HG03175 (cell line): ENCODE results near the gene NUB1.

Source experiments
- ATAC-seq: cut with Tn5 transposase; IDR thresholded peaks from one replicate; pipeline ENCODE4 v1.9.1; 2021; ENCODE audit warnings: mild to moderate bottlenecking, moderate library complexity; ENCODE audit not compliant: unreplicated experiment

The NUB1 gene

DNA sequence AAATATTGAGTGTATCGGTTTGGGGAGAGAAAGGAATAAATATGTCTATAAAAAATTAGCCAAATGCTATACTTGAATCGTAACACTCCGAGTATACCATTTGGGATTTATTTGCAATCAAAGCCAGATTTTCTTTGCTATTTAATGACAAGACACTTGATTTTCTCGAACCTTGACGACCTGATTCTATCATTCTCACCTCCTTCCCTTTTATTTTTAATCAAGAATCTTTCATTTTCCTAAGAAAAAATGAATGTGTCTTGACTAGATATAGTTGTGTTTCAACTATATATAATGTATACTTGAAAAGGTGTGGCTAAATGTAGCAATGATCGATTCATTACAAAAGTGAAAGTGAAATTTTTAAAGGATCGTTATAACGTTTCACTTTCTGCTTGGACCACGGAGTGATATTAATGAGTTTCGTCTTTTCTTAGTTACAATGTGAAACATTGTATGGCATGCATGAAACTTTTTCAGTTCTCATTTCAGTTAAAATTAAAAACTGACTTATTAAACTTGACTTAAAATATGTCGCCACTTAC lies 562 bp downstream of the NUB1 start:
- peak; percentile 65 for ATAC-seq

DNA sequence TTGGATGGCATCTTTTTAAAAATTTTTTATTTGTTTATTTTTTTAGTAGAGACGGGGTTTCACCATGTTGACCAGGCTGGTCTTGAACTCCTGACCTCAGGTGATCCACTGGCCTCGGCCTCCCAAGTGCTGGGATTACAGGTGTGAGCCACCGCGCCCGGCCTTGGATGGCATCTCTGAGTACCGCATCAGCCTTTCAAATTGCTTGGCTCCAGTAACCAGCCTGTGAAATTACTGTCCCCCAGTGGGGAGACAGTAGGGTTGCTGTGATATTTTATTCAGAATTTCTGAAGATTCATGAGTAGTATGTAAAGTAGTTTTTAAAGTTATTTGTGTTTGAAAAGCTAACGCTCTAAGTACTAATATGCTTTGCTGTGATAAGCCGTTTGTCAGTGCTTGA lies 1.2 kb downstream of the NUB1 start:
- ATAC-seq, result peak; percentile 6

DNA sequence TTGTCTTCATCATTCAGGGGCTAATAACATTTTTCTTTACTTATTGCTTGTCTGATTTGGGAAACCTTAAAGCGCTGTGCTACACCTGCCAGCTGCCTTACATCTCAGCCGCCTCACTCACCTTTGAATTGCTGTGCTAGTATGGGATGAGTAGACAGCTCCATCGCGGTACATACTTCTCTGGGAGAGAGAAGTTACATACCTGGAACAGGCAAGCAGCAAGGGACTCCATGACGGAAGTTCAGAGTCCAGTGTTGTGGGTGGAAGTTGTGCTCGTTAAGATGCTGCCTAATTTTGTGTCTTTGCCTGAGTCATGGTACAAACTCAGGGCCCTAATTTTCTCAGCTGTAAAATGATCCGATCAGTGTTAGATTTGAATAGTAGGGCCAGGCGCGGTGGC lies 1.9 kb downstream of the NUB1 start:
- no peak for ATAC-seq

DNA sequence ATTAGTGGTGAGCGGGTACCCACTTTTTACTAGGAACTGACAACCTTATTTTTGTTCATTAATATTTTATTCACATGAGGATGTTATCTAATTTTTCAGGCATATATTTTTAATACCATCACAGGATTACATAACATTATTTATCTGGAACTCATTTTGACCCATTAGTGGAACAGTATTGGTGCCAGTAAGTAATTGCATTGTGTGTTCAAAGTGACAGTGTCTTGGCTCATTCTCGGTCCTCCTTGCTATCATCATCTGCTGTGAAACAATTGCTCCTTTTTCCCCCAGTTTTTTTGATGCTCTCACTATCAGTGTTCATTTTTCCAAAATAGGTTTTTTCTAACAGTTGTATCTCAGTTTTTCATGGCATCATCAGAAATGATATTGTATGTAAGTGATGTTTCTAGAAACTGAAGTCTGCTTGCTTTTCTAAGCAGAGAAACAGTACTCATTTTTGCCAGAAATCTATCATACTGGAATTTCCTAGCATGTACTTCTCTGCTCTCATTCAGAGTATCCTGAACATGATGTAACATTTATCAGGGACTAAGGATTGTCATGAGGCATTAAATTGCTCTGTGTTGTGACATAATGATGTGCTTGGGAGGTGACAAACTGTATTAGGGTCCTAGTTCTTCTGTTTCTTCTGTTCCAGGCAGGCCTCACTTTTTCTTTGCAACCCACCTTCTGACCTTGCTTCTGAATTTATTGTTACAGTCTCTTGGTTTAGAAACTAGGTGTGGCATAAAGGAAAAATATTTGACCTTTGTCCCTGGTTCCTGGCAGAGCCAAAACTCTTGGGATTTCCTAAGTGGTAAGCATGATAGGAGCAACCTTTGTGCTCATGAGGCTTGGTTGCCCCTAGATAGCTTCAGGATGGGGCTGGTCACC lies 4.2 kb downstream of the NUB1 start:
- no peak for ATAC-seq

DNA sequence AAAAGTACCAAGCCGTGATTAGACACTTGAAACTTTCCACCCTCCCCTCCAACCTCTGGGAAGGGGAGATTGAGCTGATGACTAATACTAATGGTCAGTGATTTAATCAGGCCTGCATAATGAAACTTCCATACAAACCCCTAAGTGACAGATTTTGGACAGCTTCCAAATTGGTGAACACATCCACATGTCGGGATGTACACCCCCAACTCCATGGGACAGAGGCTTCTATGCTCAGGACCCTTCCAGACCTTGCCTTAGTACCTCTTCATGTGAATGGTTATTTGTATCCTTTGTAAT lies 4.8 kb downstream of the NUB1 start:
- no peak for ATAC-seq

DNA sequence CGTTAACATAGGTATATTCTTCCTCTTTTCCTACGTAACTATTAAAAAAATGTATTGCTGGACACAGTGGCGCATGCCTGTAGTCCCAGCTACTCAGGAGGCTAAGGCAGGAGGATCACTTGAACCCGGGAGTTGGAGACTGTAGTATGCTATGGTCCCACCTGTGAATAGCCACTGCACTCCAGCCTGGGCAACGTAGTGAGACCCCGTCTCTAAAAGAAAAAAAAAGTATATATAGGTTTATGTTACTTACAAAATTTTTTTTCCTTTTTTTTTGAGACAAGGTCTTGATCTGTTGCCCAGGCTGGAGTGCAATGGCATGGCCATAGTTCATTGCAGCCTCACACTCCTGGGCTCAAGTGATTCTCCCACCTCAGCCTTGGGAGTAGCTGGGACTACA lies 5.6 kb downstream of the NUB1 start:
- no peak for ATAC-seq

DNA sequence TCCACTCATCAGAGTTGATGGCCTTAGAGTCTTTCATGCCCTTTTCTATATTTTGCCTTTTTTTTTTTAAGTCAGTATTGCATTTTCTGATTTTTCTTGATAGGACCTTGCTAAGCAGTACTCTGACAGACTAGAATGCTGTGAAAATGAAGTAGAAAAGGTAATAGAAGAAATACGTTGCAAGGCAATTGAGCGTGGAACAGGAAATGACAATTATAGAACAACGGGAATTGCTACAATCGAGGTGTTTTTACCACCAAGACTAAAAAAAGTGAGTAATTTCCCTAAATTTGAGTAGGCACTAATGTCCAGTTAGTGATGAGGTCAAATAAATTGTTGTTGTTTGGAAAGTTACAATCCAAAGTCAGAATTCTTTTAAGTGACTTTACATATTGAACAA lies 7.4 kb downstream of the NUB1 start:
- no peak for ATAC-seq

DNA sequence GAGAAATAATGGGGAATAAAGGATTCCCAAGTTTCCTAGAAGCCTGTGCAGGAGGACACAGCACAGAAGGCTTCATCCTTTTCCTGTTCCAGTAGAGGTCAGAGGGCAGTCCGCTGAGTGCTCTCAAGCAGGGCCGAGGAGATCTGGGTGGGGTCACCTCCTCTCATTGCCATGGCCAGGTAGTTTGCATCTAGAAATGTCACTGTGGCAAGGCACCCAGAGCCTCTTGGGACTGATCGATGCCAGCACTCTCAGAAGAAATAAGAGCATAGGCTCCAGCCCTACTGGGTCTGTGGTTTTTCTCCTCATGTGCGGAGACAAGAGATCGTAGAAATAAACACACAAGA lies 7.9 kb downstream of the NUB1 start:
- peak; percentile 52 for ATAC-seq

DNA sequence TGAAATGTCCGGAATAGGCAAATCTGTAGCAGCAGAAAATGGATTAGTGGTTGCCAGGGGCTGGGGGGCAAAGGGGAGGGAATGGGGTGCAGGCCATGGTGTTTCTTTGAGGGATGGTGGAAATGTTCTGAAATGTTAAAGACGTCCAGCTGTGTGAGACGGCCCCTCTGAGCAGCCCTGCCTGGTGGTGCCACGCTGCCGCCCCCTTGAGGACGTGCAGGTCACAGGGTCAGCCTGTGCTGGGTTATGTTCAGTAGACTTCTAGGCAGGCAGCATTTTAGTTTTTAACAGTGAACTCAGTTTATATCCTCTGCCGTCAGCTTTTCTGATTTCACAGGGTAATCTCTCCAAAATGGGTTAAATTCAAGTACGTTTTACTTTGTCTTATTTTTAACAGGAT lies 9.4 kb downstream of the NUB1 start:
- ATAC-seq, result no peak

DNA sequence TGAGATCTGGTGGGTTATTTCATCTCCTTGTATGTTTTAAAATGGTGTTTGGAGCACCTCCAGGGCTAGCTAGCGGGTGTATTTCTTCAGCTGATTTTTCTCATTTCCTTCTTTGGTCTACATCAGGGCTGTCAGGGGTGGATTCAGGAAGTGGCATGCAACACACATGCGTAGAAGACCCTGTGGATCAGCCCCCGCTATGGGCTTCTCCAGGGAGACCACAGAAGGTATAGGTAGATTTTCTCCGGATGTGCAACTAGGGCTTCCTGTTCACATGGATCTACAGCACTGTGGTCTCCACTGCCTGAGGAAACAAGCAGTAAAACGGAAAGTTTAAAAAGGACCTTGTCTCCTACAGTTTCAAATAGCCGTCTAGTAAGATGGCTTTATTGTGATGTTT lies 10.4 kb downstream of the NUB1 start:
- ATAC-seq, result peak; percentile 38

DNA sequence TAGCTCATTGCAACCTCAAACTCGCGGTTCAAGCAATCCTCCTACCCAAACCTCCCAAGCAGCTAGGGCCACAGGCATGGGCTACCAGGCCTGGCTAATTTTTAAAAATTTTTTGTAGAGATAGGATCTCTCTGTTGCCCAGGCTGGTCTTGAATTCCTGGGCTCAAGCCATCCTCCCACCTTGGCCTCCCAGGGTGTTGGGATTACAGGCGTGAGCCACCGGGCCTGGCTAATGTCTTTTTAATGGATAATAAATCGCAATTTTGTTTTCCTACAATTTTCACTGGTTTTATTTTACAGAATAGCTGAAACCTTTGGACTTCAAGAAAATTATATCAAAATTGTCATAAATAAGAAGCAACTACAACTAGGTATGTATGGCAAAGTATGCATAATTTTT lies 10.9 kb downstream of the NUB1 start:
- ATAC-seq, result no peak

DNA sequence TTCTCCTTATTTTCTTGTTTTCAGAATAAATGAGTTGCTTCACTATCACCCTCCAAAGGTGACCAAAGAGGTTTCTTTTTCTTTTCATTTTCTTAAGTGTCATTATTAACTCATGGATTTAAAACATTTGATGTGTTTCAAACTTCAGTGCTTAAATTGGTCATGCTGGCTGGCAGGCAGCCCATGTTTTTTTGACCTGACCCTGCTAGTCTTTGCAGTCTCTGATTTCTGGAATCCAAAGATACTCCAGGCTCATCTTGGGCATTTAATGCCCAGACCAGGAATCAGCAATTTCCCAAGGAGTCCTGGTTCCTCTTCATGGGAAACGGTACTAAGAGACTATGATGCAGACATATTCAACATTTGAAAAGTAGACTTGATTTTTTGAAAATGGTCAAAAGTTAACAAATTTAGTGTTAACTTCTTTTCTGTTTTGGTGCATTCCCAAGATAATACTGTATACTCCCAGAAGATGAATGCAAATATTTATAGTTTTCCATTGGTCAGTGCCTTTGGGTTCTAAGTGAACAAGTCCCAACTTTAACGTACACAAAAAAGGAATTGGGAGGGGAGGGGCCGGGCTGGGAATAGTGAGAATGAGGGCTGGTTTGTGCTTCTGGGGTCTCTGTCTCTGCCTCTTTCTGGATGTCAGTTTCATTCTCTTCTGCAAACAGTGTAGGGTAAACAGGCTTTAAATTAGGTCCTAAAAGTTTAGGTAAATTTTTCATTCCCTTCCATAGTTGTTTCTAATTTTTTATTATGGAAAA lies 19.8 kb downstream of the NUB1 start:
- no peak for ATAC-seq

DNA sequence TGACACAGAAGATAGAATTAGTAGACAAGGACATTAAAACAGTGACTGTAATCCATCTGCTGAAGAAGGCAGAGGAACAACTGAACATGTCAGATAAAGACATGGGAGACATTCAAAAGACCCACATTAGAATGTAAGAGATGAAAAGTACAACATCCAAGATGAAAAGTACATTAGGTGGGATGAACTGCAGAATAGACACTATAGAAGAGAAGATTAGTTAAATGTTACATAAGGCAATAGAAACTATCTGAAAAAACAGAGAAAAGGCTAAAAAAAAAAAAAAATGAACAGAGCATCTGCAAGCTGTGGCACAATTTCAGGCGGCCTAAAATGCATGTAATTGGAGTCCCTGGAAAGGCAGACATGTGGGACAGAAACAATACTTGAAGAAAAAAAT lies 21.6 kb downstream of the NUB1 start:
- ATAC-seq, result no peak

DNA sequence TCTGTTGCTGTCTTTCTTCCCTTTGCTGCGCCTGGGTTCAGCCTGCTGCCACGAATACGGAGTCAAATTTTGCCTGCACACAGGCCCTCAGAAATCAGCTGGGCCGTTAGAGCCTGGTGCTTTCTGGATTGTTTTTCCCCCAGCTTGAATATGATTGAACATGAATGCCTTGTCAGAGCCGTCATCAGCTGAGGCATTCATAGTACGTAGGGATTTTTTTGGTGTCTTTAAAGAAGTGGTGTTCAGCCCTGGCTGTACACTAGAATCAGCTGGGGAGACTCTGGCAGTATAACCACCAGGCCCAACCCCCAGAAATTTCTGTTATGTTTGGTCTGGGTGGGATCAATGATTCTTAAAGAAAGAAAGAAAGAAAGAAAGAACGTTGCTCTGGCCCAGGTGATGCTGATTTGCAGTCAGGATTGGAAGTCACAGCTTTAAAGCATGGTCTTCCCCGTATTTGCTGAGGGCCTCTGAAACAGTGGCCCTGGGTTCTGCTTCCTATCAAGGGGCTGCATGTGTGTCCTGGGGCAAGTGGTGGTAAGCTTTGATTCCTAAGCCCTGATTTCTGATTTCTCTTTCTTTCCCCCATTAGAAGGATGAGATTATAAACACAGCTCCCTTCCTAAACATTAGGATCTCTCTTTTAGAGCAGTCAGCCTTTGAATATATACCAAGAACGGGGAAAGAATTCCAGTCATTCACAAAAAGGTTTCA lies 24.7 kb downstream of the NUB1 start:
- no peak for ATAC-seq

DNA sequence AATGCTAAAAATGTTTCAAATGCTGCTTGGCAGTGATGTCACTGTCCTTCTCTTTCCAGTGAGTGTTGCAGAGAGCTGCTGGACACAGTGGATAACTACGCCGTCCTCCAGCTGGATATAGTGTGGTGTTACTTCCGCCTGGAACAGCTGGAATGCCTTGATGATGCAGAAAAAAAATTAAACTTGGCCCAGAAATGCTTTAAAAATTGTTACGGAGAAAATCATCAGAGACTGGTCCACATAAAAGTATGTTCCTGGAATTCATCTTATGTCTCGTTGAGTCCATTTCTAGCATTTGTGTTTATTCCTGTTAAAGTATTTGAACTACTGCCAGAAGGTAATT lies 25.2 kb downstream of the NUB1 start:
- no peak for ATAC-seq

DNA sequence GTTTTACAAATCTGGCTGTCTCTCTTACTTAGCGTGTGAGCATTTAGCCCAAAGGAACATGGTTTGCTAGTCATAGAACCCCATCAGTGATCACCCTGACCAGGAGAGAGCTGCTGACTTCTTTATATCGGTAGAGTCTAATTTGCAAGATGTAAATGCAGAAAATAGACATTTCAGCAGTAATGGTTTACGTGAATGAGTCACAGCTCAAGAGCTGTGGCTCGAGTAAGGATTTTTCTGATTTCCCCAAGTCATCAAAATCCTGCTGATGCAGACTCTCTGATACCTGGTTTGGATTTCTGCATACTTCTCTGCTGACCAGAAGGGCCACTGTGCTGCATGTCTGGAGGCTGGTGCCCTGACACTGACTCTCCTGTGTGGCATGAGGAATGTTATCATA lies 25.7 kb downstream of the NUB1 start:
- no peak for ATAC-seq

DNA sequence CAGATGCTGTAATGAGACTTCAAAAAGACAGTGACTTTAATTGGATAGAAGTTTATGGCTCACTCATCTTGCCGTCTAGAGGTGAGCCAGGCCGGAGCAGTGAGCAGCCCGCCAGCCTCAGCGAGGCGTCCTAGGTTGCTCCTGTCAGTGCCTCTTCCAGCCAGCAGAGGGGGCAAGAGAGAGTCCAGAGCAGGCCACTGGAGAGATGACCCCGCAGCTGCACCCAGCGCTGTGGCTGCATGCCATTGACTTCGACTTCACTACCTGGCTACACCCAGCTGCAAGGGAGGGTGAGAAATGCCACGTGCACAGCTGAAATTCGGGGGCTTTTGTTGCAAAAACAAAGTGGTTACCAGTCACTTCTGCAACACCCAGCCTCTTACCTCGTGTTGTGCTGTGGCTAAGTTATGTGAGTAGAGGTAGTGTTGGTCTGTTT lies 26.5 kb downstream of the NUB1 start:
- peak; percentile 90 for ATAC-seq

DNA sequence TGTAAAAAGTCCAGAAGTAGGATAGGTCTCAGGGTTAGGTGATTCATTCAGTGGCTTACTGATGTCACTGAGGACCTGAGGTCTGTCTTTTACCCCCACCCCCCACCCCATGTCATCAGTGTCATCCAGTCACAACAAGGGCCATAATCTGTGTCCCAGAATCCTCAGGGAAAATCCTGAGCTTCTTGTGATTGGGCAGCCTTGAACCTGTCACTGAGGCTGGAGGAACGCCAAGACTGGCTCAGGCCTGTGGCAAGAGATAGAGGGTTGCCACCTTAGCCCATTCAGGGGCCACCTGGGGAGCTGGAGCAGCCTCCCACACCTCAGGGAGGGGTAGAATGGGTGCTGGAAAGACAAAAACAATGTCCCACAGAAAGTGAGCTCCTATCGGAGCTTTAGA lies 29.7 kb downstream of the NUB1 start:
- ATAC-seq, result no peak

DNA sequence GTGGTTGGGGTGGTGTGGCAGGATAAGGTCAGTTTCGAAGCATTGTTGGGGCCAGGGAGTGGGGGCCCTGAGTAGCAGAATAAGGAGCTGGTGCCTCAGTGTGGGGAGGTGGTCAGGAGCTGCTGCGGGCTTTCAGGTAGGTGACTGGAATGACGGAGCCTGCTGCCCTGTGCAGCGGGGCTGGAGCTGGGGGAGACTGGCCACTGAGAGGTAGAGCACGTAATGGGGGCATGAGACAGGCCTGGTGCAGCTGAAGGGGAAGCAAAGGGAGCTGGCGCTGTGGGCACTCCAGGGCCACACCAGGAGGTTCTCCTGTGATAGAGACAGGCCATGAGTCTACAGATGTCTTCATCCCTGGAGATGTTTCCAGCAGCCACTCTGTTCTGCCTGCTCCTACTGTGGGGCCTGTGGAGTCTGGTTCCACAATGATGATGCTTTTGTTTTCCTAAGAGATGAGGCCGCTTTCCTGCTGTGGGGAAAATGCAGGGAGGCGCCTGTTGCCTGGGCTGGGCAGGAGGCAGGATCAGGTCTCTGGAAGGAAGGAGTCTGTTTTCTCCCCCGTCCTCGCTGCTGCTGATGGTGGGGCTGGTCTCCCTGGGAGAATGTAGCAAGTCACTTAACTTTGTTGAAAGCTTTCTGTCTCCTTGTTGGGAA lies 31.1 kb downstream of the NUB1 start:
- no peak for ATAC-seq

DNA sequence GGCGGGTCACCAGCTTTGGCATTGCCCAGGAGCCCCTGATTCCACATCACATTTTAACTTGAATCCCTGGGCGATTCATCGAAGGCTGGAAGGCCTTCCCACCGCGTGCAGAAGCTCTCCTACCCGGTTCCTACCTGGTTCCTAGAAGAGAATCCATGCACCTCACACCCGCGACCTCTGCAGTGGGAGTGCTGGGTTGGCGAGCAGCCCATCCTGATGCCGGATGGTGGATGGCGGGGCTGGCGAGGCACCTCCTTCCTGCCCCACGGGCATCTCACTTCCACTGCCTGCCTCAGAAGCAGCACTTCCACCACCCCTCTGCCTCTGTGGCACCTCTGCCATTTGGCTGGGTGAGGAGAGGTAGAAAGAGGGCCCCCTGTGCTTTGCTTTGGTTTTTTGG lies 32.0 kb downstream of the NUB1 start:
- no peak for ATAC-seq

DNA sequence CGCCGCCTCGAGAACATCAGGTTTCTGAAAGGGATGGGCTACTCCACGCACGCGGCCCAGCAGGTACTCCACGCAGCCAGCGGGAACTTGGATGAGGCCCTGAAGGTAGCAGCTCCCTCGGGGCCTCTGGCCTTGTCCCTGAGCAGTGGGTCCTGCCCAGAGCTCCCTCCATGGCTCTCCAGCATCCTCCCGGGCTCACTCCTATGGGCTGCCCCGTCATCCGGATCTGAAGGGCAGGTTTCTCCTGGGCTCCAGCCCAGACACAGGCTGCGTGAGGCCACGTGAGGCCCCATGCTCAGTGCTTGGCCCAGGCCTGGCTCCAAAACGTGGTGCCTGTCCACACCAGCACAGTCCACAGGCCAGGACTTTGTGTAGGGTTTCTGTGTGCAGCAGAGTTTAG lies 32.5 kb downstream of the NUB1 start:
- no peak for ATAC-seq
